ENCODE results near the gene CD302.
"Not testable (repeated sequence)": the region's sequence is repeated elsewhere in the genome, so short reads cannot be mapped to it uniquely, and the experiment has no call there.

The CD302 gene

DNA sequence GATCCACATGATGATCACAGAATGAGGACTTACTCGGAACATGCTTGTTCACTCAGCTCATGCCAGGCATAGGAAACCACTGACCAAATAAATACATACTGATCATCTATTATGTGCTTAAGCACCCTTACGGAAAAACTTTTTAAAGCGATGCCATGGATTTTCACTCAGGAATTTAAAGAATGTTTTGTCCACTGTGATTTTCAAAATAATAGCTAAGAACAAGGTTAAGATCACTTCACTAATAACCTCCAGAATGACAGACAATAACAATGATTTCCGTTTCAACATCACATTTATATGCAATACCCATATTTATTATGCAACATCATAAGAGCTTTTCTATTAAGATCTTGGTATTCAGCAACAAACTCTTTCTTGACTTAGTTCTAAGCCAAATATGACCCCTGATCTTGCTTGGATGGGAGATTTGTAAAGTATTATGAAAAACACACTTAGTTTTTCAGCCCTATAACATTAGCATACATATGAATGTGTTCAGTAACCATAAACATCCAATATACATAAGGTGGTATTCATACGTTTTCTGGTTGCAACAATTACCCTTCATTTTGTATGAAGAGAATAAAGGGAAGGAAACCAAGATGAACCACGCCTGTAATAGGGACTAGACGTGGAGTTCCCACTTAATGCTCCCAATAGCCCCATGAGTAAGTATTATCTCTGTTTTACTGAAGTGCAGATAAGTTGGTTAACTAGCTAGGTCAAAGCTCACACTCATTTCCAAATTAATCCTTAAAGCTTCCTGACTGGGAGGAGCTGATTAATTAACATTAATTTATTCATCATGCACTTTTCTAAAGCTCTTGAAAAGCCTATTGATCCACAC lies 1.9 kb downstream of the CD302 start:
- in situ Hi-C loops (cut with MboI; ENCODE audit: low sequenced_read_pairs) = no loop called here

DNA sequence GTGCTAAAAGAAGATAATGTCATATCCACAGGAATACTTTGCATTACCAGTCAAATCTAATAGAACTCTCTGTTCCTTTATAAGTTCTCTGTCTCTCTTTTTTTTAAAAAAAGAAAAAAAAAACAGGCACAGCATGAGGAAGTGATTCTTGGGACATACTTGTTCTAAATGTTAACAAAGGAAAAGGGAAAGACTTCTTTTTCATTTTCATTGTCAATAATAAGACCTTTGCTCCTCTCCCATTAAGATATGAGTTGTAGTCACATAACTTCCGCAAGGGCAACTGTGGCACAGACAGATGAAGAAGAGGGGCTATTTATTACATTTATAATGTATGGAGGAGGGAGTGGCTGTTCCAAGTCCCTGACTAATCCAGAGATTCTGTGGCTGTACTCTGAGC lies 4.7 kb downstream of the CD302 start:
- in situ Hi-C loops (cut with MboI; ENCODE audit: low sequenced_read_pairs) = no loop called here

DNA sequence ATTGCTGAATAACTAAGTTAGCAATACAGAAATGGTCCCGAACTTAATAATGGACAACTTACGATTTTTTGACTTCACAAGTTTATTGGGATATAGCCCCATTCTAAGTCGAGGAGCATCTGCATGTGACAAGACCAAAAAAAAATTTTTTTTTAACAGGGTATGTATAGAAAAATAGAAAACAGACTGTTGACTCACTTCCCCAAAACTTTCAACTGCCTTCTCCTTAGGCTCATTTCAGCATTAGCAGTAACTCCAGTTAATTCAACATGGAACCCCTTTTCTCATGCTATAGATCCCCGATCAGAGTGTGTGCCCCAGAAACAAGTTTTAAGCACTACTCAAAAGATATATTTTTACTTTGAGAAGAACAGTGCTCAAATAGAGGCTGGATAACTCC lies 5.4 kb downstream of the CD302 start:
- in situ Hi-C loops (cut with MboI; ENCODE audit: low sequenced_read_pairs) = no loop called here

DNA sequence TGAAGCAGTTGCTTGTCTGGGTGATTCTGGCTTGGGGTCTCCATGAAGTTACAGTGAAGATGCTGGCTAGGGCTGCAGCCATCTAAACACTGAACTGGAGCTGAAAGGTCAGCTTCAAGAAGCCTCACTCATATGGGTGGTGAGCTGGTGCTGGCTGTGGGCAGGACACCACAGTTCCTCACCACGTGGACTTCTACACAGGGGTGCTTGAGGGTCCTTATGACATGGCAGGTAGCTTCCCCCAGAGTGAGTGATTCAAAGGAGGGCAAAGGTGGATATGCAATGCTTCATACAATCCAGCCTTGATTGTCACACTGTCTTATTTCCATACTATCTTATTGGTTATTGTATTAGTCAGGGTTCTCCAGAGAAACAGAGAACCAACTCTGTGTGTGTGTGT lies 6.0 kb downstream of the CD302 start:
- in situ Hi-C loops (cut with MboI; ENCODE audit: low sequenced_read_pairs) = no loop called here

DNA sequence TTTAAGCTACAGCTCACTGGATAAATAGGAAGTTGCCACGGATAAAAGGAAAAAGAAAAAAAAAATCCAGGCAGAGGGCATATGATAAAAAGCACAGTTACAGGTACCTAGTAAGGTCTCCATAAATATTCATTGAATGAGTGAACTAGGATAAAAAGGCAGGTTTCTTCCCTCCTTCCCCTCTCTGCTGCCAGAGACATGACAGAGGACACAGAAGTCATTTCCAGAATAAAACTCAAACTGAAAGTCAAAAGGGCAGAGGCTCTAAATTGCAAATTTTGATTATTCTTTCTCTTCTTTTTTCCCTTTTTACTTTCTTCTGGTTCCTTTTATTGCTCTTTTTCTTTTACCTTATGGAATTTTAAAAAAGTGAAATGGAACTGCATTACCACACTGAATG lies 7.7 kb downstream of the CD302 start:
- in situ Hi-C loops (cut with MboI; ENCODE audit: low sequenced_read_pairs) = no loop called here

DNA sequence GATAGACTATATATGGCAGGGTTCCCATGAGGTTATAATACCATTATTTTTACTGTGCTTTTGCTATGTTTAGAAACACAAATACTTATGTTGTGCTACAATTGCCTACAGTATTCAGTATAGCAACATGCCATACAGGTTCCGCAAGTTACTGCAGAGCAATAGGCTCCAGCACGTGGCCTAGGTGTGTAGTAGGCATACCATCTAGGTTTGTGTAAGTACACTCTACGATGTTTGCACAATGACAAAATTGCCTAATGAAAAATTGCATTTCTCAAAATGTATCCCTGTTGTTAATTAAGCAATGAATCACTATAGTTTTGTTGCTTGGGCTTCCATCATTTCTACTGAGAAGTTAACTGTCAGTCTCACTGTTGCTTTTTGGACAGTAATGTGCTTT lies 9.8 kb downstream of the CD302 start:
- in situ Hi-C loops (cut with MboI; ENCODE audit: low sequenced_read_pairs) = no loop called here

DNA sequence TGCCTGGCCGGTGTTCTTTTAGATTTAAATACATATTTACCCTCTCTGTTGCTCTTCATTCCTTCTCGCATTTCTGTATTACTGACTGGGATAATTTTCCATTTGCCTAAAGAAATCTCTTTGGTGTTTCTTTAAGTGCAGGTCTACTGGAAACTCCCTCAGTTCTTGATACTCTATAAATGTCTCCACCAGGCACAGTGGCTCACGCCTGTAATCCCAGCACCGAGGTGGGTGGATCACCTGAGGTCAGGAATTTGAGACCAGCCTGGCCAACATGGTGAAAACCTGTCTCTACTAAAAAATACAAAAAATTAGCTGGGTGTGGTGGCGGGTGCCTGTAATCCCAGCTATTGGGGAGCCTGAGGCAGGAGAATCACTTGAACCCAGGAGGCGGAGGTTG lies 10.4 kb downstream of the CD302 start:
- in situ Hi-C loops (cut with MboI; ENCODE audit: low sequenced_read_pairs) = not testable (repeated sequence)

DNA sequence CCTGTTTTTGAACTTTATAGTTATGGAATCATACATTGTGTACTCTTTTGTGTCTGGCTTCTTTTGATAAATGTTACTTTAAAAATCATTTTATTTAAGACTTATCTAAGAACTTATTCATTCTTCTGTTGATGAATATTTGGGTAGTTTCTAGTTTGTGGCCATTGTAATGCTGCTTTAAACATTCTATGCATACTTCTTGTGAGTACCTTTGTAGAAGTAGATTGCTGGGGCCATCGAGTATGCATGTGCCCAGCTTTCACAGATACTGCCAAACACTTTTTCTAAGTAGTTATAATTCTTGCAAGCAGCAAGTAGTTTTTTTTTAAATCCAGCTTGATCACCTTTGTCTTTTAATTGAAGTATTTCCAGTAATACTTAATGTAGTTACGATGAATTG lies 11.1 kb downstream of the CD302 start:
- in situ Hi-C loops (cut with MboI; ENCODE audit: low sequenced_read_pairs) = no loop called here

DNA sequence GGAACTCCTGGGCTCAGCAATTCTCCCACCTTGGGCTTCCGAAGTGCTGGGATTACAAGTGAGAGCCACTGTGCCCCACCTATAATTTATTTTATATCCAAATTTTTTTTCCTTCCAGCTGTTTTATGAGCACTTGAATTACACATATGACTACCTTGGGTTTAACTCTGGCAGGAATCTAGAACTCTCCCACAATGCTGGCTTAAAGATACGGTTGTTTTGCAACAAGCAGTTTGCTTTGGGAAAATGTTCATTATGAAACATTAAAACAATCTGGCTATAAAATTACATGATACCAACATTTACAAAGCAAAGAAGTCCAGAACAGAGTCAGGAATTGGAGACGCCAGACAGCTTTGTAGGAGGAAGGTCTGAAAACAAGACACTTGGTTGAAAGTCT lies 12.8 kb downstream of the CD302 start:
- in situ Hi-C loops (cut with MboI; ENCODE audit: low sequenced_read_pairs) = no loop called here

DNA sequence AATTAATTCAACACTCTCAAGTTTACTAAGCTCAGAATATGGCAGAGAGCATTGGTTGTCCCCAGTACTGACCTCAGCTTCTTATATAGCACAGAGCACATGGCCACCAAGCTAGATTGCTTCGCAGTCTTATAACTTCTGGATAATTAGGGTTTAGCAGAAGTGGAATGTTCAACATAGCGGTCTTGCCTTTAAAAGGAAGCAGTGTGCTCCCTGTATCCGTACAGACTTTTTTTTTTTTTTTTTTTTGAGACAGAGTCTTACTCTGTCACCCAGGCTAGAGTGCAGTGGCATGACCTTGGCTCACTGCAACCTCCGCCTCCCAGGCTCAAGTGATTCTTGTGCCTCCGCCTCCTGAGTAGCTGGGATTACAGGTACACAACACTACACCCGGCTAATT lies 13.3 kb downstream of the CD302 start:
- in situ Hi-C loops (cut with MboI; ENCODE audit: low sequenced_read_pairs) = not testable (repeated sequence)

DNA sequence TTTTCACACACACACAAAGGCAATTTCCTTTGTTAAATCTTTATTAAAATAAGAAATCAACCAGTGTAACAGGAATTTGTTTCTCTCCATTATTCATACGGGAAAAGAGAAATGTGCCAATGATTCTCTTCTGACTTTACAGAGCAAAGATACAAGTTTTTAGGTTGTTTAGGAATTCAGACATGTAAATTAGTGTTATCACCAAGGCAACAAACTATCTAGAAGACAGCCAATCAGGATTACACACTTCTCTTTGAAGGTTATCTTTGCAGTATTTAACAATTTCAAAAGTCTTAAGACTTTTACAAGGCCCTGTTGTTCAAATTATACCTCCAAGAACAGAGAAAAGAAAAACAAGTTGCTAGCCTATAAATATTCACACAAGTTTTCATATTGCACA lies 14.5 kb downstream of the CD302 start:
- in situ Hi-C loops (cut with MboI; ENCODE audit: low sequenced_read_pairs) = no loop called here

DNA sequence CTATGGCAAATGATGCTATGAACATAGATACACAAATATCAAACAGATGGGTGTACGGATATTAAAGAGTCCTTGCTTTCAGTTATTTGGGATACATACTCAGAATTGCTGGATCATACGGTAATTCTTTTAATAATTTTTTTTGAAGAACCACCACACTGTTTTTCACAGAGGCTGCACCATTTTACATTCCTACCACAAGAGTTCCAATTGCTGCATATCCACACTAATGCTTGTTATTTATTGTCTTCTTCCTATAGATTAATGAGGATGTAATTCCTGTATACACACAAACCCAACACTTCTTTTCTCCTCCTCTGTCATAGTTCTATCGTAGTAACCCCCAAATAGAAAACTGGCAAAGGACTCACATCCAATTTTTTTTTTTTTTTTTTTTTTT lies 21.7 kb downstream of the CD302 start:
- in situ Hi-C loops (cut with MboI; ENCODE audit: low sequenced_read_pairs) = no loop called here

DNA sequence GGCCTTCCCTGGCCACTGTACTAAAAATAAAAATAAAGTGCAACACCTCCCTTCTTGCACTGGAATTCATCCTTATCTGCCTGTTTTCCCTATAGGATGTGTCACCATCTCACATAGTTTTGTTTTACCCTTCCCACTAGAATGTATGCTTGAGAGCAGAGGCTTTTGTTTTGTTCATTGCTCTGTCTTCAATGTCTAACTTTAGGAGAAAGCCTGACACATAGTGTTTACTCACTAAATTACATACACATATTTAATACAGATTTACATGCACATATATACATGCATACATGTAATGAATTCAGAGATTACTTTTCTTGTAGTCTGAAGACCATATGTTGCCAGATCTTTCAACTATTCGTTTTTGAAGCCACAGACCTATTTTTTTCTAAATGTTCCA lies 23.0 kb downstream of the CD302 start:
- in situ Hi-C loops (cut with MboI; ENCODE audit: low sequenced_read_pairs) = no loop called here

DNA sequence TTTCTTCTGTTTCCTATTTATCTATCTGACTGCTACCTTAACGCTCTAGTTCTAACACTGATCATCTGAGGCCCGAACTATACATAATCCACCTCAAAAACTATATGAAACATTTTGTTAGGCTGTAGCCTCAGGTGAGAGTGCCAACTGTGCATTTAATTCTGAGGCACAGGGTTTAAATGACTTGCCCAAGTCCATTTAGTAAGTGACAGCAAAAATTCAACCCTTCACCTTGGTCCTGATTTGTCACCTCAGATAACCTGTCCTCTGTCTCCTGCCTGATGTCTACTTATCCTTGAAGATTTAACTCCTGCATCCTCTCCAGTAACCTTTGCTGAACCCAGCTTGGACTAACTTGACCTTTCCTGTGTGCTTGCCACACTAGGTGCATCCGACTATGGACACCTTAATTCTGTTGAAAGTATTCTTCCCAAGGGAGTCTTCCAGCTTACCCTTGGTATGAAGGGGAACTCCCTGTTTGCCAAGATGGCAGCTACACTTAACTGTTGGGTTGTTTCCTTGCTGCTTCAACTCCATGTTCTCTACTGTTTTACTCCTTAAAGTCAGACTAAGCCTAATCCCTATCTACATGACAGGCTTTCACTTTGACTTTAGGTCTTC lies 23.5 kb downstream of the CD302 start:
- in situ Hi-C loops (cut with MboI; ENCODE audit: low sequenced_read_pairs) = no loop called here

DNA sequence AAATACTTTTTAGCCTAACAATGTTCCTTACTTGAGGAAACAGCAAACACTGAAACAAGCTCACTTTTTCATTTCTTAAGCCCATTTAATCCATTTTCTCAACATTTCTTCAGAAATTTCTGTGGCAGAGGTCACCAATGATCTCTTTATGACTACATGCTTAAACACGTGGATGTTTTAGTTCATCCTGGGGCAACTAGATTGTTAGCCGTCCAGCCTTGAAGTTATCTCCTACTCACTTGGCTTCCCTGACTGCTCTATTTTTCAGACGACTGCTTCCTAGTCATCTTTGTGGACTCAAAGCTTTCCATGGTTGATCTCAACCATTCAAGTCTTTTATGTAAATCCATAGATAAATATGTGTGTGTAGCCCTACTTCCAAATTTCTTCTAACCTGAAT lies 24.1 kb downstream of the CD302 start:
- in situ Hi-C loops (cut with MboI; ENCODE audit: low sequenced_read_pairs) = no loop called here

DNA sequence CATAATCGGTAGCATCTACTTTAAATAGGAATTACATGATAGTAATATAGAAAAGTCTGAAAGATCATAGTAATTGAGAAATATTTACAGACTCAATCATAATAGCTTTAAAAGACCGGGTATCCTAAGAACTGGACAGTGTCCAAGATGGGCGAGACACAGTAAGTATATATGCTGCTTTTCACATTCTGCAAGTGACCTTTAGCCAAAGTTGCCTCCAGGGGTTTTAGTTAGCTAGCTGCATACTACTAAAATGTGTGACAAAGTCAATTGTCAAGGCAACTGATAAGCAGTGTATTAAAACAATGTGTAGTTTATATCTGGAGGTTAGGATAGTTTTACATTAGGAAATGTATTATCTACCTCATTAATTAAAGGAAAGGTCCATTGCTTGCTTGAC lies 24.6 kb downstream of the CD302 start:
- in situ Hi-C loops (cut with MboI; ENCODE audit: low sequenced_read_pairs) = no loop called here

DNA sequence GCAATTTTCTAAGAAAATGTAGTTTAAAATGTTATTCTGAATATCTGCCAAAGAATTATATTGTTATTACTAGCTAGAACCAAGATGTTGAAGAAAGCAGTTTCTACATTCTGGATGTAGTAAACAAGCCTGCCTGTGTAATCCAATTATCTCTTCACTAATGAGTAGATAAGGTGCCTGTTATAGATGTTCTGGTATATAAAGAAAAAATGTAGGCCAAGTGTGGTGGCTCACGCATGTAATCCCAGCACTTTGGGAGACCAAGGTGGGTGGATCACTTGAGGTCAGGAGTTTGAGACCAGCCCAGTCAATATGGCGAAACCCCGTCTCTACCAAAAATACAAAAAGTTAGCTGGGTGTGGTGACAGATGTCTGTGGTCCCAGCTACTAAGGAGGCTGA lies 28.9 kb downstream of the CD302 start:
- in situ Hi-C loops (cut with MboI; ENCODE audit: low sequenced_read_pairs) = no loop called here

DNA sequence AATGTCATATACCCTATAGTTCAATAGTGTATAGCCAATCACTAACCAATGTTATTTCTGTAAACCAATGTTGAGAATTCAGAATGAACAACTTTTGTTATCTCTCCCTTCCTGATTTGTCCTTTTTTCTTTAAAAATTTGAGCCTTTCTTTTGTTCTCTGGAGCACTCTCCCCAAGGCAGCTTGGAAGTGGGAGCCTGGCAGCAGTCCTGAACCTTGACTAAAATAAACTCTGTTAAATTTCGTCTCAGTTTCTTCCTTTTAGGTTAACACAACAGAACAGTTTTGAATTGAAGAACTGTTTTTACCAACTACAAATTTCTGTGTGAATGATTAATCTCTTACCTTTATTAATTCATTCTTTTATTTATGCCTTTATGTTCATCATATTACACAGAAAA lies 35.9 kb downstream of the CD302 start:
- in situ Hi-C loops (cut with MboI; ENCODE audit: low sequenced_read_pairs) = no loop called here

DNA sequence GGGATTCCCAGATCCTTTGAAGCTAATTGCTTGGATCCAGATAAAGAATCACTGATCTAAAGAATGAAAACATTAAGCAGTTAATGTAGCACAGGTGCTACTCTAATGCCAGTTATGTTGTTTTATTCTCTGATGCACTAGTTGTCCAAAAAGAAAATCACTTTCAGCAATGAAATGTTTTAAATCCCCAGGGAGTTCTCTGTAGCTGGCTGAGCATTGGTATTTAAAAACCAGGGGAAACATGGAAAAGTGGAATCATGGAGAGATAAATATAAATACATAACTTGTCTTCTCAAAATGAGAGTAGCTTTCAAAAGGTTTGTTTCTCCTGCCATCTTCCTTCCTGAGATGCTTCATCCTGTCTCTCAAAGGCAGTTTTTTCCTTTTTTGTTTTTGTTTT lies 37.7 kb downstream of the CD302 start:
- in situ Hi-C loops (cut with MboI; ENCODE audit: low sequenced_read_pairs) = no loop called here

DNA sequence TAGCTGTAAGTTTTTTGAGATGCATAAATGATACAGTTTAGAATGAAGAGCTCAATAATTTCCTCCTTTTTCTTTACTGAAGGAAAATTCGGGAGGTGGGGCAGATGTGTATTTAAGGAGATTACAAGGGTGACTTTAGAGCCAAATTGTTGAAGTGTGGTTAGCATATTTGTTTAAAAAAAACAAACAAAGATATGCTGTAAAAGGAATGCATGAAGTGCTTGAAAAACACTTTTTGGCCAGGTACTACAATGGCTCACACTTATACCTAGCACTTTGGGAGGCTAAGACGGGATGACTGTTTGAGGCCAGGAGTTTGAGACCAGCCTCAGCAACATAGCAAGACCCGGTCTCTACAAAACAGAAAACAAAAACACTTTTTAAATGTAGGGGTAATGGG lies 38.4 kb downstream of the CD302 start:
- in situ Hi-C loops (cut with MboI; ENCODE audit: low sequenced_read_pairs) = no loop called here

DNA sequence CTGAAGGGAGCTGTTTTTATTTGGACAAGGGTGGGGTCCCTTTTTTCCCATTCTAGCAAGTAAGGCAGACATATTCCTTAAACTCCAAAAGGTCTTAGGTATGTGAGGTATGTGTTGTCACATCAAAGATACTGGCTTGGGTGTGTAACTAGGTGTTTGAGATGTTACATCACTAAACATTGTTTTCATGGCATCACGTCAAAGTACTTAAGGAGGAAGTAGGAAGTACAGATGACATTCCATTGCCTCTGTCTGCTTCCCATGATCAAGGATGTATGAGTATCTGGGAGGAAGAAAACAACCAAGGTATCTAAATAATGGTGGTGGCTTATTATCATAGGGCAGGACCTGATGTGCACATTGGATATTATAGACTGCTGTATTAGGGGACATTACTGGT lies 39.3 kb downstream of the CD302 start:
- in situ Hi-C loops (cut with MboI; ENCODE audit: low sequenced_read_pairs) = no loop called here

DNA sequence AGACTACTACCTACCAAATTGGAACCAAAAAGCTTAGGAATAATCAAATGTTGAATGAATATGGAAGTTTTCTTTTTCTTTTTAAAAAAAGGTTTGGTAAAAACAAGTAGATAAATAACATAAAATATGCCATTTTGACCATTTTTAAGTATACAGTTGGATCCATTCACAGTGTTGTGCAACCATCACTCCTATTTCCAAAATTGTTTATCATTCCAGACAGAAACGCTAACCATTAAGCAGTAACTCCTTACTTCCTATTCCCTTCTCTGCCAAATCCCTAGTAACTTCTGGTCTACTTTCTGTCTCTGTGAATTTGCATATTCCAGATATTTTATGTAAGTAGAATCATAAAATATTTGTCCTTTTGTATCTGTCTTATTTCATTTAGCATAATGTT lies 39.8 kb downstream of the CD302 start:
- in situ Hi-C loops (cut with MboI; ENCODE audit: low sequenced_read_pairs) = no loop called here

DNA sequence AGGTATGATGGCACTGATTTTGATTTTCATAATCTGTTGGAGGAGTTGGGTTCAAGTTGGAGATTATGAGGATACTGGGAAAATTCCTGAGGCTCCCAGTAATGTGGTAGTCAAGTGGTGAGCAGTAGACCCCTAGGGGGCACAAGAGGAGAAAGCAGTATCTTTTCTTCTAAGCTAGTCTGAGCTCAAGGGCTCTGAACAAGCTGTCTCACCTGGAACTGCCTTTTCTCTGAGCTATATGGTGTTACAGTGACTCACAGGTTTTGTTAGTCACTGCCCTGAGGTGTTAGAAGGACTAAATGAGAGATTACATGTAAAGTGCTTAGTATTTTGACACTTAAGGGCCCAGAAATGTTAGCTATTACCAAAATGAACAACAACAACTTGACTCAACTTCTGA lies 42.2 kb downstream of the CD302 start:
- in situ Hi-C loops (cut with MboI; ENCODE audit: low sequenced_read_pairs) = no loop called here
